Measurements from ENCODE around the gene CAMTA1.

Gene CAMTA1

DNA sequence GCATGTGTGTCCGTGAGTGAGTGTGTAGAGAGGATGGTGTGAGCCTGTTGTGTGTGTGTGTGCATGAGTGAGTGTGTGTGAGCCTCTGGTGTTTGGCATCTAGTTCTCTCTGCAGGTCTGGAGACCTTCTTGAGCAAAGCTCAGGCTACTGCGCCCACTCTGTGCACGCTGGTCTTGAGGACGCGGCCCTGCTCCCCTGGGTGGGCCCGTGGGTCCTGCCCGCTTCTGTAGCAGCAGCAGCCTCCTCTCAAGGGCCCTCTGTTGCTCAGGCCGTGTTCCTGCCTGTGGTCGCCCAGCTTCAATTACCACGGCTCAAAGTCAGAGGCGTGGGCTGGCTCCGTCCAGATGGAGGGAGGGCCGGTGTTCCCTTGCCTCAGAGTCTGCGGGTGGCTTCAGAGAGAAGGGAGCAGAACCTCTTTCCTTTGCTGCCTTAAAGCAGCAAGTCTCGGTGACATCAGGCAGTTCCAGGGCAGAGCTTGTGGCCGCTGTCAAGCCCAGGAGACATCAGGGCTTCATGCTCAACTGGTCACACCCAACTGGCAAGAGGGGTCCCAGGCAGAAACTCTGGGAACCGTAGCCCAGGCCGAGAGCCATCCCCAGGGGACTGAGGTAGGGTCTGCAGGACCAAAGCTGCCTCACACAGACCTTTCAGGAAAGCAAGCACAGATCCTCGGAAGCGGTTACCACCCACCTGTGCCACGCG, 715.3 kb downstream of the CAMTA1 start:
- no peak for ATAC-seq

DNA sequence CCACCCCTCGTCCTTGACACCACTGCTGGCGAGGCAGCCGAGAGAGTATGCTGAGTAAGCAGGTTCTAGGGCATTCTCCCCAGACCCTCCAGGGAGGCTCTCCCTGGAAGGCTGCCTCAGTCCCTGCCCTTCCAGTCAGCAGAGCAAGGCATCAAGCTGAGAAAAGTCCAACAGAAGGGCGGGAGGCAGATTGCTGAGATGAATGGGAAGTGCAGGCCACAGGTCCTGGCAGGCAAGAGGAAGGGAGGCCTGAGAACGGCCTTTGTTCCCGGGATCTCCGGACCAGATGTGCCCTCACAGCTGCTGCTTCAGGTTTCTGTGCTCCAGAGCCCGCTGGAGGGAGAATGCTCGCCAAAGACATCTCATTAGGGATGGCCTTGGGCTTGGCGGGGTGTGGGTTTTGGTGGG, 715.8 kb downstream of the CAMTA1 start:
- no peak for ATAC-seq
- TF ChIP-seq ZNF8 (CRISPR knock-in tag; IDR thresholded peaks at IDR 0.05) = no peak

More for the DNA sequence above, 715.3 kb downstream of the CAMTA1 start:
- TF ChIP-seq PPARA (CRISPR knock-in tag; IDR thresholded peaks at IDR 0.05; ENCODE audit: borderline replicate concordance) (no peak), ESRRG (CRISPR knock-in tag; IDR thresholded peaks at IDR 0.05) (no peak), ZNF8 (CRISPR knock-in tag; IDR thresholded peaks at IDR 0.05) (no peak), ZNF70 (CRISPR knock-in tag; IDR thresholded peaks at IDR 0.05) (no peak), CSDC2 (CRISPR knock-in tag; IDR thresholded peaks at IDR 0.05) (no peak), OSR1 (CRISPR knock-in tag; IDR thresholded peaks at IDR 0.05) (no peak), BACH2 (CRISPR knock-in tag; IDR thresholded peaks at IDR 0.05; ENCODE audit: borderline replicate concordance) (no peak), ZNF565 (CRISPR knock-in tag; conservative IDR thresholded peaks at IDR 0.05; ENCODE audit: low read depth) (no peak), ZFP30 (CRISPR knock-in tag; IDR thresholded peaks at IDR 0.05) (no peak), CSRNP3 (CRISPR knock-in tag; IDR thresholded peaks at IDR 0.05) (no peak), TCF4 (CRISPR knock-in tag; IDR thresholded peaks at IDR 0.05; ENCODE audit: borderline replicate concordance) (no peak), RARB (CRISPR knock-in tag; IDR thresholded peaks at IDR 0.05) (no peak), ARNTL (CRISPR knock-in tag; IDR thresholded peaks at IDR 0.05; ENCODE audit: borderline replicate concordance, low read depth) (no peak), ZFP3 (CRISPR knock-in tag; IDR thresholded peaks at IDR 0.05) (no peak), ZC3H10 (CRISPR knock-in tag; IDR thresholded peaks at IDR 0.05) (no peak), TOX (CRISPR knock-in tag; IDR thresholded peaks at IDR 0.05; ENCODE audit: borderline replicate concordance) (no peak)
- TF ChIP-seq, protein P1, sequence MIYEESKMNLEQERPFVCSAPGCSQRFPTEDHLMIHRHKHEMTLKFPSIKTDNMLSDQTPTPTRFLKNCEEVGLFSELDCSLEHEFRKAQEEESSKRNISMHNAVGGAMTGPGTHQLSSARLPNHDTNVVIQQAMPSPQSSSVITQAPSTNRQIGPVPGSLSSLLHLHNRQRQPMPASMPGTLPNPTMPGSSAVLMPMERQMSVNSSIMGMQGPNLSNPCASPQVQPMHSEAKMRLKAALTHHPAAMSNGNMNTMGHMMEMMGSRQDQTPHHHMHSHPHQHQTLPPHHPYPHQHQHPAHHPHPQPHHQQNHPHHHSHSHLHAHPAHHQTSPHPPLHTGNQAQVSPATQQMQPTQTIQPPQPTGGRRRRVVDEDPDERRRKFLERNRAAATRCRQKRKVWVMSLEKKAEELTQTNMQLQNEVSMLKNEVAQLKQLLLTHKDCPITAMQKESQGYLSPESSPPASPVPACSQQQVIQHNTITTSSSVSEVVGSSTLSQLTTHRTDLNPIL (CRISPR knock-in tag; IDR thresholded peaks at IDR 0.05; ENCODE audit: low read depth) = no peak
- TF ChIP-seq, protein P2, sequence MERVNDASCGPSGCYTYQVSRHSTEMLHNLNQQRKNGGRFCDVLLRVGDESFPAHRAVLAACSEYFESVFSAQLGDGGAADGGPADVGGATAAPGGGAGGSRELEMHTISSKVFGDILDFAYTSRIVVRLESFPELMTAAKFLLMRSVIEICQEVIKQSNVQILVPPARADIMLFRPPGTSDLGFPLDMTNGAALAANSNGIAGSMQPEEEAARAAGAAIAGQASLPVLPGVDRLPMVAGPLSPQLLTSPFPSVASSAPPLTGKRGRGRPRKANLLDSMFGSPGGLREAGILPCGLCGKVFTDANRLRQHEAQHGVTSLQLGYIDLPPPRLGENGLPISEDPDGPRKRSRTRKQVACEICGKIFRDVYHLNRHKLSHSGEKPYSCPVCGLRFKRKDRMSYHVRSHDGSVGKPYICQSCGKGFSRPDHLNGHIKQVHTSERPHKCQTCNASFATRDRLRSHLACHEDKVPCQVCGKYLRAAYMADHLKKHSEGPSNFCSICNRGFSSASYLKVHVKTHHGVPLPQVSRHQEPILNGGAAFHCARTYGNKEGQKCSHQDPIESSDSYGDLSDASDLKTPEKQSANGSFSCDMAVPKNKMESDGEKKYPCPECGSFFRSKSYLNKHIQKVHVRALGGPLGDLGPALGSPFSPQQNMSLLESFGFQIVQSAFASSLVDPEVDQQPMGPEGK (CRISPR knock-in tag; IDR thresholded peaks at IDR 0.05; ENCODE audit: borderline replicate concordance) = no peak

DNA sequence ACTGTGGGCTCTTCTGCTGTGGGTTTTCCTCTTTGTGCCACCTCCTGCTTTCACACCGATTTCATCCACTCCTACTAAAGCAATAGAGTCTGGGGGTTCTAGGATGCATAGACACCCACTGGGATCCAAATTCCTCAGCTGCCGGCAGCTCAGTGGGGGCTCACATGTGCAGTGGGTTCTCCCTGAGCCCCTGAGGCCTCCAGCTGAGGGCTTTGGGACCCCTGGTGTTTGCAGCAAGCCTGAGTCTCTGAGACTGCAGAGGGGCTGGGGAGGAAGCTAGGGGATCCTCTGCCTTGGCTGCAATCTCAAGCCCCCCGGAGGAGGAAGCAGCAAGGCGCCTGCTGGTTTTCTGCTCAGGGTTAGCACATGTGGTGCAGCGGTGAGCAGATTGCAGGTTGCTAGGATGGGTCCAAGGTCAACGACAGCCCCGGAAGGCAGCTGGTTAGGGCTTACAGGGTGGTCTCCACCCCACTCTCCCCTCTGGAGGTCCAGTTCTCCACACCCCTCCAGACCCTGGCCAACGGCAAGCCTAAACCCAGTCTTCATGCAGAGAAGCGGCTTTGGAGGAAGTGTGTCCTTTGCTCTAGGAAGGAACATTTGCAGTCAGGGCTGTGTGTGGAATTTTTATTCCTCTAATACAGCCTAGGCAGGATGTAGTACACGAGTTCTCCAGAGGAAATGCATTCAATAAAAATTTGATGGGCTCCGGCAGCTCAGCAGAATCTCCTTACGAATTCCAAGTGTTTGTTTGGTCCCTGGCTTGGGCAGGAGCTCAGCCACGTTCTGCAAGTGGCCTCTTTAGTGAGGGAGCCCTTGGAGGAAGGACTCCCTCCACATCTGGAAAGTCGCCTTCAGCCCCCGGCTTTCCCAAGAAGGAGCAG, 716.7 kb downstream of the CAMTA1 start:
- TF ChIP-seq ZFP30 (CRISPR knock-in tag; IDR thresholded peaks at IDR 0.05) (no peak), POU6F1 (CRISPR knock-in tag; IDR thresholded peaks at IDR 0.05; ENCODE audit: borderline replicate concordance, low read depth) (no peak), ZC3H10 (CRISPR knock-in tag; IDR thresholded peaks at IDR 0.05) (no peak), ZNF8 (CRISPR knock-in tag; IDR thresholded peaks at IDR 0.05) (no peak), GLIS3 (CRISPR knock-in tag; IDR thresholded peaks at IDR 0.05) (no peak), ZFP3 (CRISPR knock-in tag; IDR thresholded peaks at IDR 0.05) (no peak), PPARA (CRISPR knock-in tag; IDR thresholded peaks at IDR 0.05; ENCODE audit: borderline replicate concordance) (no peak), RARB (CRISPR knock-in tag; IDR thresholded peaks at IDR 0.05) (no peak), SNAI2 (CRISPR knock-in tag; IDR thresholded peaks at IDR 0.05) (no peak), ISL1 (CRISPR knock-in tag; IDR thresholded peaks at IDR 0.05) (no peak), BACH2 (CRISPR knock-in tag; IDR thresholded peaks at IDR 0.05; ENCODE audit: borderline replicate concordance) (no peak), CSRNP3 (CRISPR knock-in tag; IDR thresholded peaks at IDR 0.05) (no peak), TOX (CRISPR knock-in tag; IDR thresholded peaks at IDR 0.05; ENCODE audit: borderline replicate concordance) (no peak), TCF4 (CRISPR knock-in tag; IDR thresholded peaks at IDR 0.05; ENCODE audit: borderline replicate concordance) (no peak), CSDC2 (CRISPR knock-in tag; IDR thresholded peaks at IDR 0.05) (no peak)
- TF ChIP-seq, protein P2 (CRISPR knock-in tag; IDR thresholded peaks at IDR 0.05; ENCODE audit: borderline replicate concordance) = no peak
- ATAC-seq = no peak
